Naive thymus-derived CD8-positive, alpha-beta T cell (primary cell): ENCODE measurements around the gene LAMB2. TPM values are rescaled to one million over a fixed set of nuclear protein-coding genes. Genes with fewer than 3 reads are reported as not detected.
A peak's percentile ranks its signal among the peaks of the same experiment; 100 is the strongest.

Source experiments
- ATAC-seq, 2 donors: fragments of 150-1000 bp; cut with Tn5 transposase in 1 of 2; sonication (Bioruptor Pico), chemical (Tn5 transposase) in 1 of 2; 1 replicate in 1 of 2; 2 replicates in 1 of 2; pipeline ENCODE4 v1.10.0; 2021; ENCODE audit warnings: mild to moderate bottlenecking in 2 of 2, moderate library complexity in 2 of 2
- POLR2A ChIA-PET: fragments of 350-600 bp; sonication (Branson Sonifier 250); formaldehyde crosslinking; loops from one replicate; lab custom pipeline; 2021; ENCODE audit warnings: antibody characterized with exemption; lab: Charles Lee
- DNase-seq, 10 donors: peaks; one replicate each; pipeline versions ENCODE4 v3.0.0 to v3.0.0-alpha.2; 2020 to 2022
- H3K27ac Mint-ChIP-seq, 10 donors: one replicate each; pipeline ENCODE4 v1.8.0; 2020 to 2022; ENCODE audit warnings: mild to moderate bottlenecking in 10 of 10, mixed read lengths in 10 of 10, moderate library complexity in 4 of 10, inconsistent platforms in 1 of 10
- H3K27me3 Mint-ChIP-seq, 5 donors: one replicate each; pipeline ENCODE4 v1.8.0; 2021 to 2022; ENCODE audit warnings: mixed read lengths in 5 of 5
- H3K36me3 Mint-ChIP-seq, 3 donors: one replicate each; pipeline ENCODE4 v1.8.0; 2020 to 2022; ENCODE audit warnings: mixed read lengths in 3 of 3, mild to moderate bottlenecking in 2 of 3, inconsistent platforms in 1 of 3
- H3K4me1 Mint-ChIP-seq, 4 donors: one replicate each; pipeline ENCODE4 v1.8.0; 2021 to 2022; ENCODE audit warnings: mixed read lengths in 4 of 4
- H3K4me3 Mint-ChIP-seq, 10 donors: one replicate each; pipeline ENCODE4 v1.8.0; 2020 to 2022; ENCODE audit warnings: mild to moderate bottlenecking in 10 of 10, mixed read lengths in 10 of 10, moderate library complexity in 6 of 10, inconsistent platforms in 1 of 10
- H3K9me3 Mint-ChIP-seq, 9 donors: one replicate each; pipeline ENCODE4 v1.8.0; 2020 to 2022; ENCODE audit warnings: mixed read lengths in 9 of 9, mild to moderate bottlenecking in 3 of 9, inconsistent platforms in 1 of 9, moderate library complexity in 1 of 9
- polyA plus RNA-seq, 3 donors: library from polyadenylated mRNA; unstranded; fragments of 300-500 nt; fragmentation: Illumina TruSeq; gene quantifications; one replicate each; pipeline ENCODE4 v1.2.3, GENCODE V29; 2021
- total RNA-seq, 8 experiments: library from RNA in 2 of 8; stranded (reverse) in 2 of 8; gene quantifications; one replicate each; pipeline ENCODE4 v1.2.3 and lab custom pipeline; 2021 to 2026

The LAMB2 gene
- total and polyA plus RNA-seq, 5 experiments from 2014 or later: 1.0 to 1.2 TPM; not detected in 3

- DNase-seq (no peak), ATAC-seq (no peak)
- peak overlapping the region in 9 of 10 donors; percentile 38 to 89 (median 87) for H3K4me3 Mint-ChIP-seq
- peaks cover 0 to 43% (median 16%) of the 10 kb centered on the region in 3 donors for H3K36me3 Mint-ChIP-seq
- H3K9me3 Mint-ChIP-seq: no peaks in the 10 kb centered on the region
- POLR2A ChIA-PET: interaction anchor here (1.5 to 5.0 kb wide), 5 partner anchors 10 to 112 kb away, joined by 4 to 85 read pairs (median 29); partner anchors contain the start of genes CCDC71, QARS1, QRICH1 and WDR6
- H3K27me3 Mint-ChIP-seq: no peaks in the 10 kb centered on the region
- peak overlapping the region; percentile 35 to 96 (median 65) for H3K27ac Mint-ChIP-seq
- peaks cover 9 to 36% (median 29%) of the 10 kb centered on the region in 4 donors for H3K4me1 Mint-ChIP-seq
Observed at GRCh38 chr3:49119036-49119435, 13.8 kb downstream of the LAMB2 start.

- peaks cover 0 to 71% (median 18%) of the 10 kb centered on the region in 3 donors for H3K36me3 Mint-ChIP-seq
- H3K27me3 Mint-ChIP-seq: no peaks in the 10 kb centered on the region
- peaks cover 0 to 8% (median 2%) of the 10 kb centered on the region in 4 donors for H3K4me1 Mint-ChIP-seq
- no peak for ATAC-seq
- no peaks in the 10 kb centered on the region for H3K9me3 Mint-ChIP-seq
- no peak overlapping the region for H3K4me3 Mint-ChIP-seq
- H3K27ac Mint-ChIP-seq: no peak overlapping the region
- DNase-seq: no peak
- POLR2A ChIA-PET: interaction anchor here (5.7 kb wide), 1 partner anchor 8 kb away, joined by 26 read pairs; the partner anchor contains the start of gene USP19
Observed at GRCh38 chr3:49112262-49112661, 20.6 kb downstream of the LAMB2 start.

- Mint-ChIP-seq H3K27me3 (no peaks in the 10 kb centered on the region), H3K9me3 (no peaks in the 10 kb centered on the region), H3K36me3 (peaks cover 0 to 66% (median 14%) of the 10 kb centered on the region in 3 donors), H3K4me3 (no peak overlapping the region), H3K27ac (peak overlapping the region in 1 of 10 donors; percentile 59), H3K4me1 (peaks cover 0 to 6% (median 2%) of the 10 kb centered on the region in 4 donors)
- no peak for DNase-seq
- POLR2A ChIA-PET: interaction anchor here (1.5 to 5.7 kb wide), 2 partner anchors 9 to 17 kb away, joined by 3 to 26 read pairs; partner anchors contain the start of genes QRICH1 and USP19
- ATAC-seq: no peak
Observed at GRCh38 chr3:49111347-49111746, 21.5 kb downstream of the LAMB2 start.

- DNase-seq (no peak), ATAC-seq (no peak)
- H3K27me3 Mint-ChIP-seq: no peaks in the 10 kb centered on the region
- no peak overlapping the region for H3K4me3 Mint-ChIP-seq
- peaks cover 0 to 60% (median 8%) of the 10 kb centered on the region in 3 donors for H3K36me3 Mint-ChIP-seq
- POLR2A ChIA-PET: interaction anchor here (1.5 to 5.7 kb wide), 2 partner anchors 10 to 17 kb away, joined by 3 to 26 read pairs; partner anchors contain the start of genes QRICH1 and USP19
- peaks cover 1 to 5% (median 4%) of the 10 kb centered on the region in 4 donors for H3K4me1 Mint-ChIP-seq
- H3K9me3 Mint-ChIP-seq: no peaks in the 10 kb centered on the region
- H3K27ac Mint-ChIP-seq: no peak overlapping the region
Observed at GRCh38 chr3:49110780-49111179, 22.1 kb downstream of the LAMB2 start.

GRCh38 chr3:49108346-49108745, 24.5 kb downstream of the LAMB2 start:
- Mint-ChIP-seq H3K4me1 (peaks cover 10 to 26% (median 23%) of the 10 kb centered on the region in 4 donors), H3K27ac (no peak overlapping the region), H3K36me3 (peaks cover 0 to 43% (median 0%) of the 10 kb centered on the region in 3 donors), H3K27me3 (no peaks in the 10 kb centered on the region), H3K4me3 (no peak overlapping the region), H3K9me3 (no peaks in the 10 kb centered on the region)
- DNase-seq: no peak
- POLR2A ChIA-PET: interaction anchor here (0.9 to 8.6 kb wide), 3 partner anchors 12 to 80 kb away, joined by 3 to 92 read pairs (median 26); partner anchors contain the start of genes QRICH1 and USP19
- ATAC-seq: no peak

GRCh38 chr3:49104427-49105291, 28.2 kb downstream of the LAMB2 start, which contains the start of gene QARS1:
Gene QARS1, minus strand, starts transcription at chr3:49104757. Its CDS starts 24 bp downstream, at chr3:49104733.
- Mint-ChIP-seq H3K36me3 (peaks cover 0 to 40% (median 4%) of the 10 kb centered on the region in 3 donors), H3K4me3 (peak within 1 kb of the TSS; percentile 90 to 99 (median 96)), H3K27me3 (no peaks in the 10 kb centered on the region), H3K27ac (peak within 1 kb of the TSS; percentile 96 to 99 (median 98)), H3K9me3 (no peaks in the 10 kb centered on the region), H3K4me1 (peaks cover 11 to 43% (median 33%) of the 10 kb centered on the region in 4 donors)
- ATAC-seq (peak; percentile 98 to 99), DNase-seq (peak; percentile 79 to 95 (median 86))
- POLR2A ChIA-PET: interaction anchor here (0.6 to 8.6 kb wide), 10 partner anchors 9 to 241 kb away, joined by 3 to 92 read pairs (median 4); partner anchors contain the start of genes QRICH1, USP19 and WDR6

GRCh38 chr3:49104052-49104426, 28.8 kb downstream of the LAMB2 start:
- no peaks in the 10 kb centered on the region for H3K9me3 Mint-ChIP-seq
- H3K27ac Mint-ChIP-seq: peak overlapping the region; percentile 96 to 99 (median 98)
- POLR2A ChIA-PET: interaction anchor here (0.6 to 8.6 kb wide), 7 partner anchors 9 to 96 kb away, joined by 3 to 92 read pairs (median 4); partner anchors contain the start of genes QRICH1 and USP19
- ATAC-seq: no peak
- no peak for DNase-seq
- H3K4me1 Mint-ChIP-seq: peaks cover 11 to 43% (median 33%) of the 10 kb centered on the region in 4 donors
- no peaks in the 10 kb centered on the region for H3K27me3 Mint-ChIP-seq
- H3K36me3 Mint-ChIP-seq: peaks cover 0 to 40% (median 6%) of the 10 kb centered on the region in 3 donors
- H3K4me3 Mint-ChIP-seq: peak overlapping the region; percentile 90 to 99 (median 96)

- no peak for ATAC-seq
- Mint-ChIP-seq H3K36me3 (peaks cover 0 to 54% (median 10%) of the 10 kb centered on the region in 3 donors), H3K9me3 (no peaks in the 10 kb centered on the region), H3K27ac (peak overlapping the region in 4 of 10 donors; percentile 7 to 61 (median 22)), H3K4me1 (peaks cover 7 to 34% (median 25%) of the 10 kb centered on the region in 4 donors), H3K27me3 (no peaks in the 10 kb centered on the region), H3K4me3 (peak overlapping the region in 1 of 10 donors; percentile 6)
- POLR2A ChIA-PET: interaction anchor here (0.9 to 6.8 kb wide), 2 partner anchors 15 to 19 kb away, joined by 3 to 51 read pairs; partner anchors contain the start of gene USP19
- DNase-seq: no peak
Observed at GRCh38 chr3:49100046-49100615, 32.7 kb downstream of the LAMB2 start.

GRCh38 chr3:49098910-49099630, 33.8 kb downstream of the LAMB2 start:
- H3K27me3 Mint-ChIP-seq: no peaks in the 10 kb centered on the region
- POLR2A ChIA-PET: interaction anchor here (0.9 to 6.8 kb wide), 2 partner anchors 16 to 20 kb away, joined by 3 to 51 read pairs; partner anchors contain the start of gene USP19
- H3K36me3 Mint-ChIP-seq: peaks cover 0 to 54% (median 10%) of the 10 kb centered on the region in 3 donors
- no peak overlapping the region for H3K4me3 Mint-ChIP-seq
- peaks cover 4 to 30% (median 22%) of the 10 kb centered on the region in 4 donors for H3K4me1 Mint-ChIP-seq
- H3K9me3 Mint-ChIP-seq: no peaks in the 10 kb centered on the region
- peak in 1 of 10 donors; percentile 13 for DNase-seq
- no peak for ATAC-seq
- H3K27ac Mint-ChIP-seq: peak overlapping the region in 5 of 10 donors; percentile 34 to 82 (median 55)

GRCh38 chr3:49098429-49098828, 34.4 kb downstream of the LAMB2 start:
- no peaks in the 10 kb centered on the region for H3K27me3 Mint-ChIP-seq
- POLR2A ChIA-PET: no interaction called here
- no peaks in the 10 kb centered on the region for H3K9me3 Mint-ChIP-seq
- peak in 1 of 10 donors; percentile 60 for DNase-seq
- H3K36me3 Mint-ChIP-seq: peaks cover 0 to 53% (median 10%) of the 10 kb centered on the region in 3 donors
- no peak overlapping the region for H3K4me3 Mint-ChIP-seq
- ATAC-seq: no peak
- peak overlapping the region in 3 of 10 donors; percentile 34 to 66 (median 55) for H3K27ac Mint-ChIP-seq
- peaks cover 2 to 24% (median 16%) of the 10 kb centered on the region in 4 donors for H3K4me1 Mint-ChIP-seq
